HCT116 (cell line): ENCODE data around the gene CARNS1. TPM values are rescaled to one million over a fixed set of nuclear protein-coding genes. Genes with fewer than 3 reads are reported as not detected.
A peak's percentile ranks its signal among the peaks of the same experiment; 100 is the strongest.

Source experiments
- ATAC-seq: fragments of 200-7000 bp; cut with Tn5 transposase; 2 replicates; pipeline ENCODE4 v1.9.1; 2020; ENCODE audit warnings: mild to moderate bottlenecking, moderate library complexity
- BruUV-seq: library from RNA; stranded (reverse); fragments of 400-500 nt; replicated peaks from 2 replicates; lab custom pipeline; 2021; lab: Mats Ljungman, UMichigan
- CTCF ChIA-PET: fragments of 300-600 bp; sonication (Branson Sonifier 250); formaldehyde crosslinking; loops from one replicate; lab custom pipeline; 2021; ENCODE audit warnings: antibody characterized with exemption; lab: Charles Lee
- POLR2A ChIA-PET: fragments of 300-600, 350-600 bp; sonication (Branson Sonifier 250); formaldehyde crosslinking; loops from one replicate; lab custom pipeline; 2021; ENCODE audit warnings: antibody characterized with exemption; lab: Charles Lee
- RAD21 ChIA-PET, 2 experiments: fragments of 300-600 bp; sonication (Branson Sonifier 250); formaldehyde crosslinking; loops; one replicate each; lab custom pipeline; 2023; ENCODE audit warnings: low total read pairs in 2 of 2; ENCODE audit not compliant: uncharacterized antibody in 2 of 2, unreplicated experiment in 2 of 2, low non-redundant PET in 1 of 2; lab: Charles Lee
- DNase-seq: peaks from one replicate; pipeline ENCODE4 v3.0.0-alpha.2; 2010; ENCODE audit warnings: low read depth, low spot score
- H2AFZ ChIP-seq: fragments of 200-600 bp; shearing (Covaris generic), sonication (generic); 2 replicates; pipeline ENCODE4 v1.6.1; 2017; ENCODE audit warnings: low read depth, mixed run types, mixed read lengths, antibody characterized with exemption, low read length; ENCODE audit not compliant: poor library complexity, severe bottlenecking
- H3K27ac ChIP-seq: 2 replicates; pipeline ENCODE4 v1.5.1; 2012; ENCODE audit warnings: low read depth, low read length
- H3K27me3 ChIP-seq: fragments of 200-600 bp; sonication (generic); 2 replicates; pipeline ENCODE4 v1.6.1; 2016; ENCODE audit warnings: mixed run types, low read length, mixed read lengths; ENCODE audit not compliant: insufficient read depth
- H3K36me3 ChIP-seq, 2 experiments: fragments of 200-500 bp in 1 of 2; fragments of 200-600 bp in 1 of 2; sonication (Bioruptor generic) in 1 of 2; sonication (generic) in 1 of 2; 2 replicates each; pipeline versions ENCODE4 v1.5.1 to v1.6.1; 2014 to 2016; ENCODE audit warnings: low read length in 2 of 2, inconsistent platforms in 1 of 2, mixed read lengths in 1 of 2, mixed run types in 1 of 2; ENCODE audit not compliant: insufficient read depth in 2 of 2, control insufficient read depth in 1 of 2
- H3K4me1 ChIP-seq, 2 experiments: fragments of 200-600 bp in 1 of 2; sonication (generic) in 1 of 2; 2 replicates each; pipeline versions ENCODE4 v1.5.1 to v1.6.1; 2012 to 2017; ENCODE audit warnings: low read length in 2 of 2, inconsistent platforms in 1 of 2, mild to moderate bottlenecking in 1 of 2, mixed read lengths in 1 of 2, mixed run types in 1 of 2, moderate library complexity in 1 of 2; ENCODE audit not compliant: insufficient read depth in 2 of 2, control insufficient read depth in 1 of 2
- H3K4me2 ChIP-seq: fragments of 200-600 bp; sonication (generic); 2 replicates; pipeline ENCODE4 v1.6.1; 2017; ENCODE audit warnings: mixed run types, low read length, mixed read lengths
- H3K4me3 ChIP-seq, 2 experiments: fragments of 200-600 bp in 1 of 2; sonication (generic) in 1 of 2; replicated peaks in 1 of 2; 2 replicates each; pipeline ENCODE4 v1.5.1; 2011 to 2016; ENCODE audit warnings: low read length in 2 of 2, control low read depth in 1 of 2, low read depth in 1 of 2, mild to moderate bottlenecking in 1 of 2, mixed read lengths in 1 of 2, mixed run types in 1 of 2
- H3K79me2 ChIP-seq: fragments of 200-600 bp; sonication (generic); 2 replicates; pipeline ENCODE4 v1.6.1; 2017; ENCODE audit warnings: mild to moderate bottlenecking, mixed run types, low read length, moderate library complexity, mixed read lengths; ENCODE audit not compliant: insufficient read depth
- H3K9ac ChIP-seq: fragments of 200-600 bp; sonication (generic); 2 replicates; pipeline ENCODE4 v1.6.1; 2016; ENCODE audit warnings: low read length, mixed read lengths
- H3K9me2 ChIP-seq: fragments of 200-600 bp; sonication (generic), shearing (Covaris generic); 2 replicates; pipeline ENCODE4 v1.6.1; 2017; ENCODE audit warnings: mixed run types, mild to moderate bottlenecking, moderate library complexity; ENCODE audit not compliant: insufficient read depth
- H3K9me3 ChIP-seq, 2 experiments: fragments of 200-500 bp in 1 of 2; fragments of 200-600 bp in 1 of 2; sonication (Bioruptor generic) in 1 of 2; sonication (generic) in 1 of 2; 2 replicates each; pipeline ENCODE4 v1.6.1; 2014 to 2017; ENCODE audit warnings: low read length in 2 of 2, mixed read lengths in 2 of 2, inconsistent platforms in 1 of 2, low read depth in 1 of 2, mild to moderate bottlenecking in 1 of 2, mixed run types in 1 of 2, moderate library complexity in 1 of 2; ENCODE audit not compliant: control insufficient read depth in 1 of 2, insufficient read depth in 1 of 2
- H4K20me1 ChIP-seq: fragments of 200-600 bp; sonication (generic), shearing (Covaris generic); 2 replicates; pipeline ENCODE4 v1.6.1; 2017; ENCODE audit warnings: mixed run types, mild to moderate bottlenecking, moderate library complexity; ENCODE audit not compliant: insufficient read depth
- POLR2A ChIP-seq: IDR thresholded peaks from 2 replicates; pipeline ENCODE4 v1.7.0; 2011; ENCODE audit warnings: borderline replicate concordance; ENCODE audit not compliant: insufficient read depth, insufficient read length; ENCODE audit errors: extremely low read depth
- RAD21 ChIP-seq: IDR thresholded peaks from 2 replicates; pipeline ENCODE4 v1.6.1; 2012; ENCODE audit warnings: low read depth, mild to moderate bottlenecking
- SRF ChIP-seq: IDR thresholded peaks from 2 replicates; pipeline ENCODE4 v1.6.1; 2012; ENCODE audit warnings: low read depth
- TCF7L2 ChIP-seq: IDR thresholded peaks from 2 replicates; pipeline ENCODE4 v1.7.0; 2011; ENCODE audit warnings: borderline replicate concordance, inconsistent platforms; ENCODE audit not compliant: insufficient read depth, insufficient read length; ENCODE audit errors: extremely low read depth
- intact Hi-C: fragments of 100-400 bp; cut with micrococcal nuclease; formaldehyde crosslinking; loops from 2 replicates; pipeline ENCODE4 v1.10.0; 2022
- total RNA-seq: library from RNA; stranded (reverse); gene quantifications from one replicate; pipeline ENCODE4 v1.2.1, GENCODE V29; 2021; ENCODE audit not compliant: unreplicated experiment
- TF ChIP-seq, protein P1 (sequence below): IDR thresholded peaks from 2 replicates; pipeline ENCODE4 v1.6.1; 2011; ENCODE audit warnings: mild to moderate bottlenecking, low read length, moderate library complexity; ENCODE audit not compliant: insufficient replicate concordance; ENCODE audit errors: extremely low read depth
- TF ChIP-seq, protein P2 (sequence below): IDR thresholded peaks from 2 replicates; pipeline ENCODE4 v1.6.1; 2012
- TF ChIP-seq, protein P3 (sequence below): IDR thresholded peaks from 2 replicates; pipeline ENCODE4 v1.6.1; 2012

Gene CARNS1
- total RNA-seq, 1 experiment from 2014 or later, result 1.0 TPM

DNA sequence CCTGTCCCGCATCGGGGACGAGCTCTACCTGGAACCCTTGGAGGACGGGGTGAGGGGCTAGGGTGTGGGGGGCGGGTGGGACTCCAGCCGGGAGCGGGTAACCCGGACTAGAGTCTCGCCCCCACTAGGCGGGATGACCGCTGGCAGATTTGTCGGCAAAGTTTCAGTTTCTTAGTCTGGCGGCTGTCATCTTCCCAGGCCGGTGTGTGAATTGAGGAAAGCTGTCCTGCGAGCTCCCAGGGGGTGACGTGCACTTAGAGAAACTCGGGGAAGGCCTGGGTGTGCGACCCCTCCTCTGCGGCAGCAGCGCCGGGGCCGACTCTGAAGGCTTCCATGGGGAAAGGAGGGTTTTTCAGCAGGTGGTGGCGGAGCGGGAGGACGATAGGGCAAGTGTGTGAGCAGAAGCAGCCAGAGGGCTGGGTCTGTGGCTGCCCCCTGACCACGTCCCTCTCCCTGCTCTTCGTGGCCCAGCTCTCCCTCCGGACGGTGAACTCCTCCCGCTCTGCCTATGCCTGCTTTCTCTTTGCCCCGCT is 23.2 kb upstream of the CARNS1 start:
- Histone ChIP-seq H2AFZ (no peak overlapping the region), H3K27ac (peak overlapping the region; percentile 85), H3K9ac (peak overlapping the region; percentile 83), H3K4me3 (peak overlapping the region; percentile 69), H3K9me3 (no peaks in the 10 kb centered on the region), H3K36me3 (peaks cover 3 to 16% of the 10 kb centered on the region in 2 experiments; a peak in 3 of 4 replicates)
- CTCF ChIA-PET, result interaction anchor here (0.8 to 2.2 kb wide), 5 partner anchors 9 to 45 kb away, joined by 4 to 17 read pairs (median 5); partner anchors contain the start of gene PPP1CA
- no peak for TF ChIP-seq POLR2A
- no peak for TF ChIP-seq RAD21
- no peak for TF ChIP-seq SRF
- TF ChIP-seq, protein P1, sequence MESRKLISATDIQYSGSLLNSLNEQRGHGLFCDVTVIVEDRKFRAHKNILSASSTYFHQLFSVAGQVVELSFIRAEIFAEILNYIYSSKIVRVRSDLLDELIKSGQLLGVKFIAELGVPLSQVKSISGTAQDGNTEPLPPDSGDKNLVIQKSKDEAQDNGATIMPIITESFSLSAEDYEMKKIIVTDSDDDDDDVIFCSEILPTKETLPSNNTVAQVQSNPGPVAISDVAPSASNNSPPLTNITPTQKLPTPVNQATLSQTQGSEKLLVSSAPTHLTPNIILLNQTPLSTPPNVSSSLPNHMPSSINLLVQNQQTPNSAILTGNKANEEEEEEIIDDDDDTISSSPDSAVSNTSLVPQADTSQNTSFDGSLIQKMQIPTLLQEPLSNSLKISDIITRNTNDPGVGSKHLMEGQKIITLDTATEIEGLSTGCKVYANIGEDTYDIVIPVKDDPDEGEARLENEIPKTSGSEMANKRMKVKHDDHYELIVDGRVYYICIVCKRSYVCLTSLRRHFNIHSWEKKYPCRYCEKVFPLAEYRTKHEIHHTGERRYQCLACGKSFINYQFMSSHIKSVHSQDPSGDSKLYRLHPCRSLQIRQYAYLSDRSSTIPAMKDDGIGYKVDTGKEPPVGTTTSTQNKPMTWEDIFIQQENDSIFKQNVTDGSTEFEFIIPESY, result no peak
- no peak for TF ChIP-seq TCF7L2
- TF ChIP-seq, protein P2, sequence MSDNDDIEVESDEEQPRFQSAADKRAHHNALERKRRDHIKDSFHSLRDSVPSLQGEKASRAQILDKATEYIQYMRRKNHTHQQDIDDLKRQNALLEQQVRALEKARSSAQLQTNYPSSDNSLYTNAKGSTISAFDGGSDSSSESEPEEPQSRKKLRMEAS, result no peak
- TF ChIP-seq, protein P3, sequence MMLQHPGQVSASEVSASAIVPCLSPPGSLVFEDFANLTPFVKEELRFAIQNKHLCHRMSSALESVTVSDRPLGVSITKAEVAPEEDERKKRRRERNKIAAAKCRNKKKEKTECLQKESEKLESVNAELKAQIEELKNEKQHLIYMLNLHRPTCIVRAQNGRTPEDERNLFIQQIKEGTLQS, result no peak
- TF ChIP-seq, all 23 proteins: peak for 0
- ChIA-PET POLR2A (interaction anchor here (0.7 to 1.5 kb wide), 5 partner anchors 10 to 76 kb away, joined by 3 to 8 read pairs (median 3); partner anchors contain the start of genes PPP1CA and TMEM134), RAD21 (interaction anchor here in 1 of 2 experiments (0.5 kb wide), 1 partner anchor 73 kb away, joined by 3 read pairs; no protein-coding TSS in a partner anchor)
- TSS peak; percentile 71 for BruUV-seq
- DNase-seq (no peak), ATAC-seq (0 out of 2 replicates have a peak, but pooled peaks have one; percentile 1)
- Histone ChIP-seq H3K79me2 (peaks cover 14% of the 10 kb centered on the region; the same call in 1 of the 2 replicates), H3K4me1 (peaks cover 9 to 34% of the 10 kb centered on the region in 2 experiments), H3K27me3 (no peaks in the 10 kb centered on the region), H3K4me2 (peak overlapping the region; percentile 96), H4K20me1 (no peaks in the 10 kb centered on the region), H3K9me2 (no peaks in the 10 kb centered on the region)
- intact Hi-C loops, result no loop called here
